Left cardiac atrium (tissue), 4 donors: Measurements from ENCODE around the gene SYK. TPM values are rescaled to one million over a fixed set of nuclear protein-coding genes. Genes with fewer than 3 reads are reported as not detected.

Source experiments
- ATAC-seq, 2 donors: fragments of 200-7000 bp; cut with Tn5 transposase; one replicate each; pipeline ENCODE4 v1.9.1; 2020; ENCODE audit warnings: mild to moderate bottlenecking in 2 of 2, moderate library complexity in 2 of 2
- DNase-seq: peaks from one replicate; pipeline ENCODE4 v3.0.0-alpha.2; 2020
- intact Hi-C, 2 donors: fragments of 100-400 bp; cut with DNase I; formaldehyde crosslinking; loops; one replicate each; pipeline versions ENCODE4 v1.14.1 to v1.15.1; 2022 to 2023
- total RNA-seq, 2 donors: library from RNA; stranded (reverse); fragmentation: NEBNext Ultra II Directional; extraction: Animal tissue kit (Norgen Biotek cat#: 25700); gene quantifications; one replicate each; pipeline ENCODE4 v1.2.1, GENCODE V29; 2021
- donor health status: DM: no; HTN: yes; CAD: no.
- donor health status: DM: no; HTN: yes; CAD: no; lungs with severe emphysema.
- donor health status: DM: yes; HTN: yes; CAD: no.
- donor health status: Dilated cardiomyopathy.

The SYK gene
- total RNA-seq, 2 donors from 2014 or later: 5.6 to 10.3 TPM

GRCh38 chr9:90890146-90890810, 88.7 kb downstream of the SYK start:
- intact Hi-C loops: no loop called here
- ATAC-seq (no peak), DNase-seq (no peak)

GRCh38 chr9:90891308-90892040, 89.9 kb downstream of the SYK start:
- ATAC-seq (no peak), DNase-seq (no peak)
- intact Hi-C loops: no loop called here

- DNase-seq: no peak
- ATAC-seq: no peak
- intact Hi-C loops: no loop called here
These were observed 91.3 kb downstream of the SYK start for GRCh38 chr9:90892918-90893317.

DNA sequence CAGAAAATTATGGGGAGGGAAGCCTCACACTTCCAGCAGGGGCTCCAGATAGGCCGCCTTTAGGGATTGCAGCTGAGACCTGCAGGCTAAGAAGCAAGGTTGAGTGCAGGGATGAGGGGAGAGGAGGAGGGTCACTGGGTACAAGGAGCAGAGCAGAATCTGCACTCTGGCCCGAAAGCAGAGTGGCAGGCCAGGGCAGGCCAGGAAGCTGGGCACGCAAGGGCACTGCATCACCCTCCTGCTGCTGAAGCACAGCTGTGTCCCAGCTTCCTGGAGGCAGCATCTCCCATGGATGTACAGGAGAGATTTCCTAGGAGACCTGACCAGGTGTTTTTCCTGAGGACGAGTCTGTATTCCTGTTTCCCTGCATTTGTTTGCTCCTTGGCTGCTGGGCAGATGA, 92.1 kb downstream of the SYK start:
- intact Hi-C loops: no loop called here
- no peak for ATAC-seq
- DNase-seq: no peak

DNA sequence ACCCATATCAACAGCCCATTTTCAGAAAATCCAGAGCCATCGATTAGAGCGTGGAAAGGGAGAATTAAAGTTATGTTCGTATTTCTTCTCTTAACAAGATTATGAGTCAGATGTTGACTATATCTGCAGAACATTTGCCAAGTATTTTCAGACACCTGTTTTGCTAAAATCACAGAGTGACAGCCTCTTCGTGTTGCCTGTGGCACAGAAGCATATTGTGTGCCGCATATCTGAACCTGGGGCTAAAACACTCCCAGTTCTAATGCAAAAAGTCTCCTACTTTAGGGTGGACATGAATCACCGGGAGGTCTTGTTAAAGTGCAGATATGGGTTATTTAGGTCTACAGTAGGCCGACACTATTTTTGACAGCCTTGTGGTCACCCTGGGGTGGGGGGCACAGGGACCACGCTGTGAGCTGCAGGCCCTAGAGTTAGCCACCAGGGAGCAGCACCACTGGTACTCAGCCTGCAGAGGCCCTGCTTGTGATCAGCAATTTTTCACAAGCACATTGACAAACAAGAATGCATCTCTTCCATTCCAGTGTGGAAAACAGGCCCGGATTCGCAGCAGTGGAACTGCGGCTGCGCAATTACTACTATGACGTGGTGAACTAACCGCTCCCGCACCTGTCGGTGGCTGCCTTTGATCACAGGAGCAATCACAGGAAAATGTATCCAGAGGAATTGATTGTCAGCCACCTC, 93.5 kb downstream of the SYK start:
- DNase-seq (no peak), ATAC-seq (no peak)
- intact Hi-C loops: no loop called here

- intact Hi-C loops: no loop called here
- DNase-seq (no peak), ATAC-seq (no peak)
These were observed 94.2 kb downstream of the SYK start for GRCh38 chr9:90895786-90896185.

GRCh38 chr9:90896231-90896630, 94.6 kb downstream of the SYK start:
- intact Hi-C loops: no loop called here
- ATAC-seq: no peak
- DNase-seq: no peak

DNA sequence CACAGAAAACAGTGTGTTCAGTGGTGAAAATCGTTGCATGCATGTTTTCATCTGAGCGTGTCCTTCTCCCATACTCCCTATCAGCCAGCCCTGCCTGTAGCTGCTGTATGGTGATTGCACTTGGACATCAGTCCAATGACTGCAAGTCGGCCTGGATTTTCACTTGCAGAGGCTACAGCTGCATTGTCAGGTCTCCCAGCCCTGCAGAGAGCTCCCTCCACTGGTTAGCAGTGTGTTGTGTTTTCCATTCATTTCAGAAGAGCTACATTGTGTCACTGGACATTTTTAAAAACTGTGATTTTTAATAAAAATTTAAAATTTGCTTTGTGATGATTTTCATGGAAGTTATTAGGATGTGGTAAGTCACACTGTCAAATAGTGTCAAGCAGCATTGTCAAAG, 96.6 kb downstream of the SYK start:
- DNase-seq: no peak
- no peak for ATAC-seq
- intact Hi-C loops: no loop called here

DNA sequence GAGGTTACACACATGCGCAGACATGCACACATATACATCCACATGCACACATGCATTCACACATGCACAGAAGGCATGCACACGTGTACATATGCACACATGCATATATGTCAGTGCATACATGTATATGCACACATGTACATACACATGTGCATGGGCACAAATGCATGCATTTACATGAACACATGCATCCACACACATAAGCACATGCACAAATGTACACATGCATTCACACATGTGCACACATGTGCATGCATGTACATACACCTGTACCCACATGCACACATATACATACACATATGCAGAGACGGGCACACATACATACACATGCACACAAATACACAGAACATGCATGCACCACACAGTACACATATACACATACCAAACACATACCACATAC, 97.7 kb downstream of the SYK start:
- intact Hi-C loops: no loop called here
- DNase-seq: no peak
- ATAC-seq: no peak

DNA sequence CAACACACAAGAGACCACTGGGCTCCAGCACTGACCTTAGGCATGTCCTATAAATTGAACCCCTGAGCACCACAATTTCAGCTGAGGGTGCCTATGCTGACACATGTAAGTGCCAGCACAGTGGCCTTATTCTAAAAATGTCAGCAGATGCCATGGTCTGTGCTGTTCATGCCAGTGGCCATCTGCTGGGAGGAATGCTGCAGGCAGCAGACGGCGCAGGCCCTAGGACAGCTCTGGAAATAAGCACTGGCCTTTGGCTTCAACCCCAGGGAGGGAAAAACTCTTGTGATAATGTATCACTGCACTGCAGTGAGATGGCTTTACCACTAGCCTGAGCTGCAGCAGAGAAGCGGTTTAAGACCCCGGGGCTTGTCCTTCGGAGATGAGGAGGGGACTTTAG, 98.5 kb downstream of the SYK start:
- intact Hi-C loops: no loop called here
- ATAC-seq: peak; percentile 89 to 96
- peak; percentile 46 for DNase-seq

GRCh38 chr9:90901933-90902332, 100.3 kb downstream of the SYK start:
- DNase-seq (no peak), ATAC-seq (no peak)
- intact Hi-C loops: no loop called here

DNA sequence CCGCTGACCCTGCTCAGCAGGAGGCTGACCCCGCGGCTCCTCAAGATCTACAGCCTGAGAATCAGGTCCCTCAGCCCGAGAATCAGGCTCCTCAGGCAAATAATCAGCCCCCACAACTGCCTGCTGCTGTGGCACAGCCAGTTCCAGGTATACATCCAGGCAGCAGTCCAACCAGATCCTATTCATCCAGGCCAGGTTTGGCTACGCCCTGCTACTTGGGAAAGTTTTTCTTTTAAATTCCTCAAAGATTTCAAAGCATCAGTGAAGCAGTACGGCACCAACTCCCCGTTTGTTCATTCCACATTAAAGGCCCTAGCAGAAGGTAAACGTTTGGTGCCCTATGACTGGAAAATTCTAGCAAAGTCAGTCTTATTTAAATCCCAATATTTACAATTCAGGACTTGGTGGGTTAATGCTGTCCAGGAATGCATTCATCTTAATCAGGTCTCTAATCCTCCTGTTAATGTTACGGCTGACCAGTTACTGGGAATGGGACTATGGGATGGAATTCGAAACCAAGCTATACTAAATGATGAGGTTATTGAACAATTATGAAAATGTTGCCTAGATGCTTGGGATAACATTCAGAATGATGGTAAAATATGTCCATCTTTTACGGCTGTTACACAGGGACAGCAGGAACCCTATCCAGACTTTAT, 102.3 kb downstream of the SYK start:
- DNase-seq (no peak), ATAC-seq (no peak)
- intact Hi-C loops: no loop called here

DNA sequence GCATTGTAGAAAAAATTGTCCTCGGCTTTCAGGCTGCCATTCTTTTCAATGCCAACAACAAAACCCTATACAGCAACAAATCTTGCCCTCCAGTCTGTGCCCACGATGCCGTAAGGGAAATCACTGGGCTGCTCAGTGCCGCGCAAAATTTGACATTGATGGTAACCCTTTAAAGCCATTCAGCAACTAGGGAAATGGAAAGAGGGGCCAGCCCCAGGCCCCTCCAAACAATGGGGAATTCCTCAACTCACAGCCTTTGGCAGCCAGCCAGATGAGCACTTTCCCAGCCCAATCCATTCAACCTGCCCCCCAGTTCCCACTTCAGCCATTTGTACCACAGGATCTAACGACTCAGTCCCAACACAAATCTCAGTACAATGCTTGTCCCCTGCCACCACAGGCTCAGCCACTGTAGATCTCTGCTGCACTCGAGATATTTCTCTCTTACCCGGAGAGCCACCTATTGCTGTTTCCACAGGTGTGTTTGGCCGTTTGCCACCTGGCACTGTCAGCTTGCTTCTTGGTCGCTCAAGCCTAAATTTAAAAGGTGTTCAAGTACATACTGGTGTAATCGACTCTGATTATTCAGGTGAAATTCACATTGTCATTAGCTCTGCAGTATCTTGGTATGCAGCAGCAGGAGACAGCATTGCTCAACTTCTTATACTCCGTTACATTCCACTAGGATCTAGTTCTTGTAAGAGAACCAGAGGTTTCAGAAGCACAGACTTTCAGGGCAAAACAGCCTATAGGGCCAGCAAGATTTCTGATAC, 103.3 kb downstream of the SYK start:
- ATAC-seq (no peak), DNase-seq (no peak)
- intact Hi-C loops: no loop called here

- intact Hi-C loops: no loop called here
- DNase-seq (no peak), ATAC-seq (no peak)
These were observed 104.2 kb downstream of the SYK start for GRCh38 chr9:90905822-90906221.

DNA sequence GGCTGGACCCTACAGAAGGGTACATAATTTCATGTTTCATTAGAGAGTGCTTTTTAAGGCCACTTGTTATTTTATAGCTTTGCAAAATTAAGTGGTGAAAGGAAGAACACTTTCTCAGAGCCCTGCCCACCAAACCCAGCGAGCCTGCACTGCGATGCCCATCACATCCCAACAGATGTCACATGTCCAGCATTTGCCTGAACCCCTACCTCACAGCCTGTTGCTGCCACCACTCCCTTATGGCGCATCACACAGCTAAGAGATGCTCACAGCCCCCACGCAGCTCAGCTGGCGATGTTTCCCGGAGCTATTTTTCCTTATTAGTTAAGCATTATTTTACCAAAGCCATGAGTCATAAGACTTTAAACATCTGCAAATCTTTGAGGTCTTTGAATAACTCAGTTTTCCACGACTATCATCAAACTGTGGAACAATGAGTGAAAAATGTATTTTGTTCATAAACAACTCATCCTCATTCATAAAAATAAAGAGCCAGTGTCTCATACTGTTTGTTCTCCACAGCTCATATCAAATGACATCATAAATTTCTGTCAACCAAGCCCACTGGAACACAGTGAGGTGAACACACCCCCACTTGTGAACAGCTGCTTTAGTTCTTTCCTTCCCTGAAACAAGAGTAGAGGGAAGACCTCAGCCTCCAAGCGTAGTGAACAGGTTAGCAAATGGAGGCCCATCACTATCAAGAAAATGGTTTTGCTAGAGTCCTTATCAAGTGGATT, 104.9 kb downstream of the SYK start:
- ATAC-seq: no peak
- no peak for DNase-seq
- intact Hi-C loops: no loop called here

DNA sequence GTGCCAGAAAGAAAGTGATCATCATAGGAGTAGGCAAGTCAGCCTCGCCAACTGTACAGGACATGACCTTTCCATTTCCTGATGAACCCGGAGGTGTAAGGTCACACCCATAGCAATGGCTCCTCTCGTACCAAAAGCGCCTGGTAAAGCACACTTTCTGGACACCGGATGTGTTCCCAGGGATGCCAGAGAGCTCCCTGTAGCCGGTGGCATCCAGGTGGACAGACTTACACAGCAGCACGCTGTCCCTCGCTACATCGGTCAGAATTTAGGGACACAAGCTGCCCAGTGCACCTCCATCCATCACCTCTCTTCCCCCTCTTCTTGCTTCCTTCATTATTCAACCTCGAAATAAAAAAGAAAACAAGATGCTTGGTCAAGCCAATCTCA, 105.4 kb downstream of the SYK start:
- DNase-seq: no peak
- intact Hi-C loops: no loop called here
- ATAC-seq: no peak

DNA sequence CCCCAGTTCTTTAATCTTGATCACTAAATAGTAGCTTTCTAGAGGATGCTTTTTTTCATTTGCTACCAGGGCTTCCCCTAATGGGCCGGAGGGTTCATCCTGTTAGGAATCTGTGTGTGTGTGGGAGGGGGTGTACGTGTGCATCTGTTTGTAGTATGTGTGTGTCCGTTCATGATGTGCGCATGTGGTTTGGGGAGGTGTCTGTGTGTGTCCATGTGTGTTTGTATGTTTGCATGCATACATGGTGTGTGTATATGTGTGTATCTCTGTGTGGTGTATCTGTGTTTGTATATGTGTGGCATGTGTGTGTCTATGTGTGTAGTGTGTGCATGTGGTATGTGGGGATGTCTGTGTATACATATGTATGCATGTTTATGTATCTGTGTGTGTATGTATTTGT, 106.2 kb downstream of the SYK start:
- intact Hi-C loops: no loop called here
- DNase-seq: no peak
- no peak for ATAC-seq

GRCh38 chr9:90909225-90909624, 107.6 kb downstream of the SYK start:
- intact Hi-C loops: no loop called here
- ATAC-seq: no peak

More at GRCh38 chr9:90909225-90909624, 107.6 kb downstream of the SYK start:
- DNase-seq: no peak
